Transverse colon (tissue), 4 donors: Measurements from ENCODE around the gene NOC2L. TPM values are rescaled to one million over a fixed set of nuclear protein-coding genes. Genes with fewer than 3 reads are reported as not detected.
A peak's percentile ranks its signal among the peaks of the same experiment; 100 is the strongest.

Experiments
- DNase-seq: peaks from one replicate; pipeline ENCODE4 v3.0.0-alpha.2; 2019
- H3K27ac ChIP-seq, 4 donors: fragments of 200-600 bp; sonication (generic); 2 replicates each; pipeline ENCODE4 v1.5.1; 2016 to 2018; ENCODE audit warnings: inconsistent platforms in 4 of 4
- H3K27me3 ChIP-seq: fragments of 200-600 bp; sonication (generic); 2 replicates; pipeline ENCODE4 v1.5.1; 2017; ENCODE audit warnings: inconsistent platforms
- H3K36me3 ChIP-seq, 4 donors: fragments of 200-600 bp; sonication (generic); 2 replicates each; pipeline ENCODE4 v1.5.1; 2017 to 2019; ENCODE audit warnings: inconsistent platforms in 4 of 4
- H3K4me1 ChIP-seq, 4 donors: fragments of 200-600 bp; sonication (generic); 2 replicates each; pipeline ENCODE4 v1.5.1; 2017 to 2020; ENCODE audit warnings: inconsistent platforms in 4 of 4
- H3K4me3 ChIP-seq, 4 donors: fragments of 200-600 bp; sonication (generic); 1 replicate in 1 of 4; 2 replicates in 3 of 4; pipeline versions ENCODE4 v1.5.1 to v1.6.1; 2017 to 2019; ENCODE audit warnings: inconsistent platforms in 4 of 4
- H3K9me3 ChIP-seq, 2 donors: fragments of 200-600 bp; sonication (generic); 2 replicates each; pipeline ENCODE4 v1.5.1; 2017 to 2019; ENCODE audit warnings: inconsistent platforms in 2 of 2
- EP300 ChIP-seq: sonication (generic); formaldehyde crosslinking; IDR thresholded peaks from one replicate; pipeline ENCODE4 v1.6.1; 2017; ENCODE audit warnings: antibody characterized with exemption, low read depth
- POLR2A ChIP-seq: fragments of 450-650 bp; IDR thresholded peaks from one replicate; pipeline ENCODE4 v1.6.1; 2016; ENCODE audit warnings: antibody characterized with exemption, mild to moderate bottlenecking, moderate library complexity
- POLR2AphosphoS5 ChIP-seq, 3 donors: sonication (generic); formaldehyde crosslinking; IDR thresholded peaks; one replicate each; pipeline ENCODE4 v1.6.1; 2016; ENCODE audit warnings: antibody characterized with exemption in 3 of 3
- WGBS, 2 donors: methylation state at CpG; one replicate each; pipeline ENCODE4 v1.1.5; 2018; ENCODE audit warnings: low coverage in 1 of 2; 5-methylcytosine and 5-hydroxymethylcytosine counted together
- in situ Hi-C, 4 donors: fragments of 200-750 bp; cut with MboI; loops; one replicate each; pipeline versions ENCODE4 v1.15.0 to v1.15.1; 2017; ENCODE audit warnings: low sequenced_read_pairs in 3 of 4, low pct_ligation_motif_present in 1 of 4, low pct_unique_long_range_greater_than_20kb in 1 of 4
- intact Hi-C: fragments of 100-400 bp; cut with DNase I; formaldehyde crosslinking; loops from one replicate; pipeline ENCODE4 v1.15.1; 2023; ENCODE audit warnings: low total_unique reads
- total RNA-seq, 4 donors: library from RNA; depleted of rRNA; stranded (reverse); fragments of >200 nt; gene quantifications; one replicate each; pipeline ENCODE4 v1.1.0, GENCODE V29; 2016
- TF ChIP-seq, protein P1 (sequence below), 5 experiments: fragments of 200-600 bp in 3 of 5; fragments of 450-650 bp in 2 of 5; sonication (generic) in 3 of 5; IDR thresholded peaks; 1 replicate in 2 of 5; 2 replicates in 3 of 5; pipeline ENCODE4 v1.5.1; 2016 to 2017; ENCODE audit warnings: antibody characterized with exemption in 5 of 5, inconsistent platforms in 3 of 5, mild to moderate bottlenecking in 2 of 5, moderate library complexity in 1 of 5

The NOC2L gene
- total RNA-seq, 4 donors from 2014 or later, result 17.6 to 50.4 (median 31.6) TPM

GRCh38 chr1:932776-933602 lies 26.1 kb downstream of the NOC2L start:
- Histone ChIP-seq H3K36me3 (no peaks in the 10 kb centered on the region), H3K4me1 (peaks cover 3 to 17% (median 12%) of the 10 kb centered on the region in 4 donors), H3K4me3 (no peak overlapping the region), H3K27me3 (peaks cover 91% of the 10 kb centered on the region), H3K9me3 (no peaks in the 10 kb centered on the region), H3K27ac (no peak overlapping the region)
- in situ Hi-C loops (no loop called here), intact Hi-C loops (no loop called here)
- DNase-seq, result peak; percentile 39
- TF ChIP-seq EP300 (no peak), POLR2AphosphoS5 (IDR thresholded peaks at IDR 0.05) (no peak), POLR2A (no peak)
- TF ChIP-seq, protein P1, sequence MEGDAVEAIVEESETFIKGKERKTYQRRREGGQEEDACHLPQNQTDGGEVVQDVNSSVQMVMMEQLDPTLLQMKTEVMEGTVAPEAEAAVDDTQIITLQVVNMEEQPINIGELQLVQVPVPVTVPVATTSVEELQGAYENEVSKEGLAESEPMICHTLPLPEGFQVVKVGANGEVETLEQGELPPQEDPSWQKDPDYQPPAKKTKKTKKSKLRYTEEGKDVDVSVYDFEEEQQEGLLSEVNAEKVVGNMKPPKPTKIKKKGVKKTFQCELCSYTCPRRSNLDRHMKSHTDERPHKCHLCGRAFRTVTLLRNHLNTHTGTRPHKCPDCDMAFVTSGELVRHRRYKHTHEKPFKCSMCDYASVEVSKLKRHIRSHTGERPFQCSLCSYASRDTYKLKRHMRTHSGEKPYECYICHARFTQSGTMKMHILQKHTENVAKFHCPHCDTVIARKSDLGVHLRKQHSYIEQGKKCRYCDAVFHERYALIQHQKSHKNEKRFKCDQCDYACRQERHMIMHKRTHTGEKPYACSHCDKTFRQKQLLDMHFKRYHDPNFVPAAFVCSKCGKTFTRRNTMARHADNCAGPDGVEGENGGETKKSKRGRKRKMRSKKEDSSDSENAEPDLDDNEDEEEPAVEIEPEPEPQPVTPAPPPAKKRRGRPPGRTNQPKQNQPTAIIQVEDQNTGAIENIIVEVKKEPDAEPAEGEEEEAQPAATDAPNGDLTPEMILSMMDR (IDR thresholded peaks at IDR 0.05), result no peak
- WGBS, 2 donors, result 20 to 53% methylated on average over 1 to 25 of the region's 25 CpGs

- in situ Hi-C loops (no loop called here), intact Hi-C loops (no loop called here)
- H3K4me1 ChIP-seq, result peaks cover 3 to 17% (median 12%) of the 10 kb centered on the region in 4 donors
- no peaks in the 10 kb centered on the region for H3K36me3 ChIP-seq
- TF ChIP-seq EP300, result no peak
- no peak for TF ChIP-seq POLR2A
- TF ChIP-seq, protein P1 (IDR thresholded peaks at IDR 0.05), result no peak
- no peak for TF ChIP-seq POLR2AphosphoS5 (IDR thresholded peaks at IDR 0.05)
- H3K4me3 ChIP-seq, result no peak overlapping the region
- H3K27me3 ChIP-seq, result peaks cover 91% of the 10 kb centered on the region
- no peaks in the 10 kb centered on the region for H3K9me3 ChIP-seq
- 64% methylated on average over 16 of the region's 16 CpGs; no CpG with 5 or more reads in 1 of the 2 donors for WGBS, 2 donors
- no peak overlapping the region for H3K27ac ChIP-seq
- no peak for DNase-seq
Observed at GRCh38 chr1:932173-932510, 26.9 kb downstream of the NOC2L start.

GRCh38 chr1:931380-932172 lies 27.5 kb downstream of the NOC2L start:
- H3K4me1 ChIP-seq, result peaks cover 3 to 17% (median 12%) of the 10 kb centered on the region in 4 donors
- H3K36me3 ChIP-seq, result no peaks in the 10 kb centered on the region
- intact Hi-C loops (no loop called here), in situ Hi-C loops (no loop called here)
- H3K27ac ChIP-seq, result no peak overlapping the region
- peaks cover 91% of the 10 kb centered on the region for H3K27me3 ChIP-seq
- TF ChIP-seq, protein P1 (IDR thresholded peaks at IDR 0.05), result no peak
- TF ChIP-seq POLR2AphosphoS5 (IDR thresholded peaks at IDR 0.05) (no peak), POLR2A (no peak), EP300 (no peak)
- no peaks in the 10 kb centered on the region for H3K9me3 ChIP-seq
- 35 to 71% methylated on average over 5 to 15 of the region's 15 CpGs for WGBS, 2 donors
- no peak for DNase-seq
- H3K4me3 ChIP-seq, result no peak overlapping the region

DNA sequence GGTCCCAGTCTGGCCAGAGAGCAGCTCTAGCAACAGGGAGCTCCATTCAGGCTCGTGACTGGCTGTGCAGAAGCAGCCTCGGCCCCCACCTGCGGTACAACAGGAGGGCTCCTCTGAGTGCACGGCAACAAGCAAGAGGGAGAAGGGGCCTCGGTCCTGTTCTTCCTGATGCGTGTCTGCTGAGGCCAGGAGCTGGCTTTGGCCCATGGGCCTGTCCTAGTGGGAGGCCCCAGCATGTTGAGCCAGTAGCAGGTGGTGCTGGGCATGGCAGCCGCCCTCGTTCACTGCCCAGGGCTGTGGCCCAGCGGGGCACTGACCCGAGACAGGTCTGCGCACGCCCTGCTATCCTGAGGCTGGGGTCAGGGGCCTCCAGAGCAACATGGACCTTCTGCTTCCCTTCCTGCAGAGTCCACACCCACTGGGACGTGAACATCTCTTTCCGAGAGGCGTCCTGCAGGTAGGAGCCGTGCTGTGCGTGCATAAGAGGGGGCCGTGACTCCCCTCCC lies 28.4 kb downstream of the NOC2L start:
- no peak for TF ChIP-seq POLR2A
- H3K9me3 ChIP-seq, result no peaks in the 10 kb centered on the region
- H3K36me3 ChIP-seq, result no peaks in the 10 kb centered on the region
- in situ Hi-C loops, result no loop called here
- H3K27ac ChIP-seq, result no peak overlapping the region
- H3K27me3 ChIP-seq, result peaks cover 91% of the 10 kb centered on the region
- no peak for DNase-seq
- WGBS, 2 donors, result 59% methylated on average over 9 of the region's 18 CpGs; no CpG with 5 or more reads in 1 of the 2 donors
- intact Hi-C loops, result no loop called here
- H3K4me1 ChIP-seq, result peaks cover 2 to 19% (median 12%) of the 10 kb centered on the region in 4 donors
- no peak overlapping the region for H3K4me3 ChIP-seq
